Progenitor cell of endocrine pancreas (in vitro differentiated cells): ENCODE results near the gene CES2. TPM values are rescaled to one million over a fixed set of nuclear protein-coding genes. Genes with fewer than 3 reads are reported as not detected.
A peak's percentile ranks its signal among the peaks of the same experiment; 100 is the strongest.

Experiments used
- DNase-seq: peaks from one replicate; pipeline ENCODE4 v3.0.0; 2021; ENCODE audit warnings: low spot score; ENCODE audit not compliant: unreplicated experiment
- H3K27ac Mint-ChIP-seq: 2 replicates; pipeline ENCODE4 v1.8.0; 2021; ENCODE audit warnings: mild to moderate bottlenecking, moderate library complexity, mixed read lengths
- H3K27me3 Mint-ChIP-seq: 2 replicates; pipeline ENCODE4 v1.8.0; 2021; ENCODE audit warnings: mixed read lengths
- H3K36me3 Mint-ChIP-seq: 2 replicates; pipeline ENCODE4 v1.8.0; 2022; ENCODE audit warnings: mixed read lengths; ENCODE audit not compliant: insufficient read depth
- H3K4me1 Mint-ChIP-seq: 2 replicates; pipeline ENCODE4 v1.8.0; 2021; ENCODE audit warnings: low read depth, mixed read lengths
- H3K4me3 Mint-ChIP-seq: 2 replicates; pipeline ENCODE4 v1.8.0; 2021; ENCODE audit warnings: low read depth, mild to moderate bottlenecking, moderate library complexity, mixed read lengths
- H3K9me3 Mint-ChIP-seq: 2 replicates; pipeline ENCODE4 v1.8.0; 2021; ENCODE audit warnings: low read depth, mixed read lengths
- CTCF ChIP-seq: fragments of 200-600 bp; sonication (generic); IDR thresholded peaks from one replicate; pipeline ENCODE4 v1.5.0; 2021; ENCODE audit warnings: antibody characterized with exemption, mild to moderate bottlenecking; ENCODE audit not compliant: unreplicated experiment
- total RNA-seq: library from RNA; stranded (reverse); gene quantifications from 2 replicates; pipeline ENCODE4 v1.2.1, GENCODE V29; 2021

CES2 gene
- total RNA-seq, 1 donor from 2014 or later = 43.9 TPM

DNA sequence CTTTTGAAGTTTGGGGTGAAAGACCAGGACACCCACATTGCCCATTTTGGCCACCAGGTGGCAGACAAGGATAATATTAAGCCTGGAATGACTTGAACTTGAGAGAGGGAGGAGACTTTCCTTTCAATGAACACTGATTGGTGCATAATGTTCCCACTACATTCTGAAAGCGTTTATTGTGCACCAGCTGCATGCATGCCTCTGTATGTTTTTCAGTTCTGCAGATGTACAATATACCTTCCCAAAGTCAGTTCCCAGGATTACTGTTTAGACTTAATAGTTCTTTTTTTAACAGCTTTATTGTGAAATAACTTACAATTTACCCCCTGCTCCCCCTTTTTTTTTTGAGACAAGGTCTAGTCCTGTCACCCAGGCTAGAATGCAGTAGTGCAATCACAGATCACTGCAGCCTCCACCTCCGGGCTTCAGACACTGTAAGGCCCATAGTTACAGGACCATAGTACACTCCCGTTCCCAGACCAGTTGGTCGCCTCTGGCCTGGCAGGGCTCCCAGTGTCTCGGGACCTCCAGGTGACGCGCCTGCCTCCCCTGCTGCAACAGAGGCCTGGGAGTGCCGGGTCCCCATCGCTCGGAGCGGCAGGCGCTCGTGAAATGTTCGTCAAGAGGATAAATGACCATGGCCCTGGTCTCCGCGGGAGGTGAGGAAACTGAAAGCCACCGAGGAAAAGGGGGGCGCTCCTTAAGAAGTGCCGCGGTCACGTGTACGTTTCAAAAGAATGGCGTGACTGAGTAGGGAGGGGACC, 12.2 kb downstream of the CES2 start:
- peak; percentile 83 for TF ChIP-seq CTCF
- peak; percentile 63 for DNase-seq
- Mint-ChIP-seq H3K27me3 (peaks cover 12% of the 10 kb centered on the region), H3K4me1 (no peaks in the 10 kb centered on the region), H3K4me3 (no peak overlapping the region), H3K36me3 (peaks cover 7% of the 10 kb centered on the region), H3K9me3 (peaks cover 4% of the 10 kb centered on the region), H3K27ac (no peak overlapping the region)

- no peaks in the 10 kb centered on the region for H3K4me1 Mint-ChIP-seq
- peaks cover 4% of the 10 kb centered on the region for H3K9me3 Mint-ChIP-seq
- H3K27me3 Mint-ChIP-seq = peaks cover 12% of the 10 kb centered on the region
- DNase-seq = no peak
- no peak overlapping the region for H3K27ac Mint-ChIP-seq
- no peak overlapping the region for H3K4me3 Mint-ChIP-seq
- no peak for TF ChIP-seq CTCF
- peaks cover 2% of the 10 kb centered on the region for H3K36me3 Mint-ChIP-seq
These were observed 13.0 kb downstream of the CES2 start for GRCh38 chr16:66948134-66948836.

- peaks cover 2% of the 10 kb centered on the region for H3K36me3 Mint-ChIP-seq
- no peak for DNase-seq
- H3K9me3 Mint-ChIP-seq = peaks cover 4% of the 10 kb centered on the region
- H3K4me3 Mint-ChIP-seq = no peak overlapping the region
- no peak for TF ChIP-seq CTCF
- H3K27me3 Mint-ChIP-seq = peaks cover 13% of the 10 kb centered on the region
- H3K4me1 Mint-ChIP-seq = peaks cover 2% of the 10 kb centered on the region
- H3K27ac Mint-ChIP-seq = no peak overlapping the region
These were observed 13.5 kb downstream of the CES2 start for GRCh38 chr16:66948837-66949225.

- Mint-ChIP-seq H3K27me3 (peaks cover 16% of the 10 kb centered on the region), H3K4me1 (peaks cover 4% of the 10 kb centered on the region), H3K27ac (no peak overlapping the region), H3K4me3 (no peak overlapping the region), H3K9me3 (peaks cover 4% of the 10 kb centered on the region), H3K36me3 (no peaks in the 10 kb centered on the region)
- no peak for DNase-seq
- no peak for TF ChIP-seq CTCF
These were observed 14.2 kb downstream of the CES2 start for GRCh38 chr16:66949472-66949871.

DNA sequence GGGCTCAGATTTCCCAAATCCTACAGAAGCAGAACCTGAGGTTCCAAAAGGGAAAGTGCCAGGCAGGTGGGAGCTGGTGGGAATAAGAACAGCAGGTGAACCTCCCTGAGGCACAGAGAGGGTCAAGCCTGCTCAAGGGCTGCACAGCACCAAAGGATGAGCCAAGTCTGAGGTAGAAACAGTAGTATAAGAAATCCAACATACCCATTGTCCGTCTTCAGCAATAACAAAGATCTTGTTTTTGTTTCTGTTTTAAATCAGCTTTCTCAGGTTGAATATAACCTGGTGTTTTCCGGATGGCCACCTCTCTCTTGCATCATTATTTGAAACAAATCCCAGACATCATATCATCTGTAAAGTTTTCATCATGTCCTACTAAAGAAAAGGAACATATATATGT, 15.1 kb downstream of the CES2 start:
- Mint-ChIP-seq H3K4me1 (peaks cover 4% of the 10 kb centered on the region), H3K27me3 (peaks cover 19% of the 10 kb centered on the region)

More for the DNA sequence above, 15.1 kb downstream of the CES2 start:
- no peak overlapping the region for H3K4me3 Mint-ChIP-seq
- no peak for DNase-seq
- no peak overlapping the region for H3K27ac Mint-ChIP-seq
- H3K9me3 Mint-ChIP-seq = peaks cover 4% of the 10 kb centered on the region
- H3K36me3 Mint-ChIP-seq = no peaks in the 10 kb centered on the region
- TF ChIP-seq CTCF = no peak
